SK-N-SH treated with all-trans-retinoic acid at 6 μM for 48 hours (cell line): ENCODE data around the gene CCL27.
A peak's percentile ranks its signal among the peaks of the same experiment; 100 is the strongest.
"Not testable (repeated sequence)": the region's sequence is repeated elsewhere in the genome, so short reads cannot be mapped to it uniquely, and the experiment has no call there.

ENCODE experiments used
- ATAC-seq: fragments of 200-7000 bp; cut with Tn5 transposase; 3 replicates; pipeline ENCODE4 v1.9.1; 2020; ENCODE audit warnings: mild to moderate bottlenecking, moderate library complexity
- ARNTL ChIP-seq: fragments of 450-650 bp; formaldehyde crosslinking; IDR thresholded peaks from 2 replicates; pipeline ENCODE4 v1.5.0; 2020; ENCODE audit warnings: low read depth, mild to moderate bottlenecking, moderate library complexity, borderline replicate concordance
- CSDC2 ChIP-seq: fragments of 250-450 bp; sonication (Bioruptor Pico); IDR thresholded peaks from 2 replicates; pipeline ENCODE4 v1.5.0; 2020; ENCODE audit warnings: mild to moderate bottlenecking, moderate library complexity
- CSRNP3 ChIP-seq: fragments of 250-450 bp; sonication (Bioruptor Pico); IDR thresholded peaks from 2 replicates; pipeline ENCODE4 v1.5.1; 2021; ENCODE audit warnings: mild to moderate bottlenecking, moderate library complexity
- ESRRG ChIP-seq: fragments of 250-450 bp; sonication (Bioruptor Pico); IDR thresholded peaks from 2 replicates; pipeline ENCODE4 v1.6.1; 2021; ENCODE audit warnings: mild to moderate bottlenecking
- ISL1 ChIP-seq: fragments of 250-450 bp; sonication (Bioruptor Pico); IDR thresholded peaks from 2 replicates; pipeline ENCODE4 v2.1.2; 2022; ENCODE audit warnings: mild to moderate bottlenecking, moderate library complexity
- OSR1 ChIP-seq: fragments of 250-450 bp; sonication (Bioruptor Pico); IDR thresholded peaks from 2 replicates; pipeline ENCODE4 v1.8.0; 2022; ENCODE audit warnings: moderate library complexity, mild to moderate bottlenecking, inconsistent platforms
- PATZ1 ChIP-seq: fragments of 250-450 bp; sonication (Bioruptor Pico); IDR thresholded peaks from 2 replicates; pipeline ENCODE4 v1.8.0; 2020; ENCODE audit warnings: mild to moderate bottlenecking, moderate library complexity, borderline replicate concordance
- POU6F1 ChIP-seq: fragments of 250-450 bp; sonication (Bioruptor Pico); IDR thresholded peaks from 2 replicates; pipeline ENCODE4 v1.8.0; 2021; ENCODE audit warnings: low read depth, mild to moderate bottlenecking, moderate library complexity, borderline replicate concordance
- PPARA ChIP-seq: fragments of 250-450 bp; sonication (Bioruptor Pico); IDR thresholded peaks from 2 replicates; pipeline ENCODE4 v1.5.0; 2020; ENCODE audit warnings: mild to moderate bottlenecking, borderline replicate concordance
- SNAI2 ChIP-seq: fragments of 250-450 bp; sonication (Bioruptor Pico); IDR thresholded peaks from 2 replicates; pipeline ENCODE4 v1.5.0; 2020; ENCODE audit warnings: mild to moderate bottlenecking, moderate library complexity
- TSHZ2 ChIP-seq: fragments of 250-450 bp; sonication (Bioruptor Pico); IDR thresholded peaks from 2 replicates; pipeline ENCODE4 v1.5.0; 2020; ENCODE audit warnings: mild to moderate bottlenecking, moderate library complexity
- ZC3H10 ChIP-seq: fragments of 250-450 bp; sonication (Bioruptor Pico); IDR thresholded peaks from 2 replicates; pipeline ENCODE4 v1.5.1; 2021; ENCODE audit warnings: mild to moderate bottlenecking, moderate library complexity
- ZFP3 ChIP-seq: fragments of 250-450 bp; sonication (Bioruptor Pico); IDR thresholded peaks from 2 replicates; pipeline ENCODE4 v1.5.0; 2020; ENCODE audit warnings: mild to moderate bottlenecking, moderate library complexity
- ZFP30 ChIP-seq: fragments of 450-650 bp; formaldehyde crosslinking; IDR thresholded peaks from 2 replicates; pipeline ENCODE4 v1.5.0; 2022; ENCODE audit warnings: mild to moderate bottlenecking, moderate library complexity
- ZNF70 ChIP-seq: fragments of 450-650 bp; formaldehyde crosslinking; IDR thresholded peaks from 2 replicates; pipeline ENCODE4 v1.5.0; 2020; ENCODE audit warnings: mild to moderate bottlenecking, moderate library complexity
- ZNF8 ChIP-seq: fragments of 450-650 bp; formaldehyde crosslinking; IDR thresholded peaks from 2 replicates; pipeline ENCODE4 v1.5.0; 2020; ENCODE audit warnings: mild to moderate bottlenecking, moderate library complexity

The CCL27 gene

GRCh38 chr9:34642679-34643078, 19.8 kb downstream of the CCL27 start (continued):
- no peak for TF ChIP-seq CSRNP3 (CRISPR knock-in tag)
- TF ChIP-seq ZC3H10 (CRISPR knock-in tag), result no peak
- no peak for TF ChIP-seq CSDC2 (CRISPR knock-in tag)
- TF ChIP-seq PATZ1 (CRISPR knock-in tag), result no peak
- TF ChIP-seq ZNF70 (CRISPR knock-in tag), result no peak
- no peak for TF ChIP-seq ISL1
- TF ChIP-seq OSR1 (CRISPR knock-in tag), result no peak

- not testable (repeated sequence) for ATAC-seq
Measured at GRCh38 chr9:34639322-34639721, 23.1 kb downstream of the CCL27 start.

- ATAC-seq, result no peak
- no peak for TF ChIP-seq ESRRG
- no peak for TF ChIP-seq TSHZ2
- TF ChIP-seq SNAI2 (CRISPR knock-in tag), result no peak
- no peak for TF ChIP-seq ARNTL
- TF ChIP-seq PATZ1 (CRISPR knock-in tag), result no peak
- TF ChIP-seq ZFP3 (CRISPR knock-in tag), result no peak
- TF ChIP-seq ZFP30 (CRISPR knock-in tag), result no peak
Measured at GRCh38 chr9:34638138-34638445, 24.4 kb downstream of the CCL27 start.

GRCh38 chr9:34637356-34638137, 24.9 kb downstream of the CCL27 start, which contains the start of gene SIGMAR1:
Gene SIGMAR1 (minus strand): TSS chr9:34637787. CDS start chr9:34637697, 90 bp downstream.
- peak; percentile 94 for ATAC-seq
- TF ChIP-seq ZNF8 (no peak), ESRRG (no peak), PPARA (no peak), ZNF70 (CRISPR knock-in tag) (no peak), TSHZ2 (no peak), CSRNP3 (CRISPR knock-in tag) (no peak), POU6F1 (CRISPR knock-in tag) (no peak), SNAI2 (CRISPR knock-in tag) (no peak)
